HG02642 (cell line): ENCODE data around the gene C15orf40.

Experiments used
- ATAC-seq: cut with Tn5 transposase; IDR thresholded peaks from one replicate; pipeline ENCODE4 v1.9.1; 2021; ENCODE audit warnings: mild to moderate bottlenecking; ENCODE audit not compliant: unreplicated experiment, poor library complexity

C15orf40 gene

GRCh38 chr15:82995938-82996337, 15.5 kb downstream of the C15orf40 start:
- no peak for ATAC-seq

DNA sequence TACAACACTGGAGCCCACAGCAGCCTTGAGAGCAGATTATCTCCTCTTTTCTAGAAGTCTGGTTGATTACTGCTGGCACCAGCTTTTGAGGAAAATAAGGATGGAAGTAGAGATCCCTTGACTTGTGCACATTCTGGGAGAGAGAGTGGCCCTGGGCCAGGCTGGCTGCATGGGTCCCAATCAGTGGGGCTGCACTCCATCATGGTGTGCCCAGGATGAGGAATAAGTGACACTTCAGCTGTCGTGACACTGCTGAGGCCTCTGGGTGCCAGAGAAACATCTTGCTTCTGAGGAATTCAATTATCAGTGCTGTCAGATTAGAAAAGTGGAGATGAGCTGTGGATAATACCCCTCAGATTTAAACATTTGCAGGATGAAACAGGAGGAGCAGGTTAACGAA, 16.4 kb downstream of the C15orf40 start:
- ATAC-seq, result no peak

DNA sequence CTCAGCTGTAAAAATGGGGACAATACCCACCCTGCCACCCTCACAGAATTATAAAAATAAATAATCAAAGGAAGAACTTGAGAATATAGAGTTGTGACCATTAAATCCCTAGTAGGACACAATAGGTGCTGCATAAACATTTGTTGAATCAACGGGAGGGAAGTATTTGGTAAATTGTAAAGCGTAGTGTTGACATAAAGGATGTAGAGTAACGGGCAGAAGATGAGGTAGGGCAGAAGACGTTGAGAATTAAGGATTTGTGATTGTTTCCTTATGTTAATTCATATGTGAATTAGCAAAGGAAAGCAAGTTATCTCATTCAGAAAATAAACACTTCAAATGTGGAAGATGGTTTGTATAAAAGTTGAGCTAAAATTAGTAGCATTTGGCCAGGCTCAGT, 18.3 kb downstream of the C15orf40 start:
- no peak for ATAC-seq

DNA sequence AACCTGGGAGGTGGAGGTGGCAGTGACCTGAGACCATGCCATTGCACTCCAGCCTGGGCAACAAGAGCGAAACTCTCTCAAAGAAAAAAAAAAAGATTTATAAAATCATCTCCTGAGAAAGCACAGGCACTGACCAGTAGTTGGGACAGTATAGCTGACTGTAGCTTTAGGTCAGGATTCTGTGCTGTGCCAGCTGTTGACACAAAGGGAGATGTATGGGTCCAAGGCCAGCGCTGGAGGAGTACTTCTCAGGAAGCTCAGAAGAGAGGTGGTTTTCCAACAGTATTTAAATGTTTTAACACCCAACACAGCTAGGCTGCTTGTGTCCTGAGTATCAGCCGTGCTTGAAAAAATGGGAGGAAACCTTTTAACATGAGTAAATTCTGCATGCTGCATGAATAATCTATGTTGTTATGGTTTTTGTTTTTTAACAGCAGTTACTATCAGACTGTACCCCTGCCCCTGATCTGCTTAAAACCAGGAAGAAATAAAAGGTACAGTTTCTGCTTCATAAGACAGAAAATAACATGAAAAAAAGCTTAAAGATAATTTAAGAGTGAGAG, 18.9 kb downstream of the C15orf40 start:
- ATAC-seq, result no peak

- ATAC-seq, result no peak
Measured at GRCh38 chr15:82986442-82986780, 25.0 kb downstream of the C15orf40 start.

DNA sequence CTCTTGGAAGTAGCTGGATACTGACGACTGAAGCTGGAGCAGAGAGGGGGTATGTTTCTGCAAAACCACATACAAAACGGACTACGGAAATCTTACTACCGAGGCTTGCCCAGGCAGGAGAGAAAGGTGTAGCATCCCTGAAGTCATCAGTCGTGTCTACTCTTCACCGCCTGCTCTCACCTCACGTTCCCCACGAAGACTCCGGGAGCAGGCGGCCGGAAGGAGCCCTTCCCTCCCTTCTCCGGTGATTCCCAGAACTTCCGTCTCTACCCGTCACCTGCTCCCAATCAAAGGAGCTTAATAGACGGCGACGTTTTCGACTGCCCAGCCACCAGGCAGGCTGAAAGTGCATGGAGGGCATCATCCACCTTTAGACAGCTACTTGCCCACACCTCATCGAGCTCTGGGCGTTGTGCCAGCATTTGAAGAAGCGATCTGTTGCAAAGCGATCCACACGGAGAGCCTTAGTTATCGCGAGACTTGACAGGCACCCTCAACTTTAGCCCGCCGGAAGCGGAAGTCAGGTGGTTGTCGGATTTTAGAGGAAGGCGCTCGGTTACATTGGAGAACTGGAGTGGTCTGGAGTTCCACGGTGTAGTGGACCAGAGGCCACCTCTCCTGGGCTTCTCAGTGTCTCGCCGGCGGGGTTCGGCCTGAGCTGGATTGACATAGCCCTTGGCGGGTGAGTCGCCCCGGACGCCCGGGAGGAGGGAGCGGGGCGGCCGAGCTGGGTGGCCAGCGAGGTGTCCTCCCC, 25.6 kb downstream of the C15orf40 start, which contains the start of gene RAMAC:
Gene RAMAC (plus strand): TSS at position 523 of the 754 bp plus-strand sequence. CDS start 2,809 bp downstream, outside the sequence.
- ATAC-seq, result peak; percentile 93

DNA sequence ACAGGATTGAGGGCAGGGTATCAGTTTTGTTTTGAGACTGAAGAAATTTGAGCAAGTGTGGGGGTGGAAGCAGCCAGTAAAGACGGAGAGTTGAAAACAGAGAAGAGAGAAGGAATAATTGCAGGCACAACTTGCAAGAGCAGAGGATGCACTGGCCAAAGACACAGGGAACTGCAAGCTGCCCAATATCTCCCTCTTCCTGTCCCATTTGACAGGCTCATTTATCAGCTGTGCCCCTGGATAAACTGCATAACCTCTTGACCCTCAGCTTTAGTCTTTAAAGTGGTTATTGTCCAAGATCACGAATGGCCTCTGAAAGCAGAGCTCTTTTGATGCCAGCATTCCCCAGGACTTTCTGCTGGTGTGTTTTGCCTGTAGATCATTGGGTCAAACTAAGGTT, 30.5 kb downstream of the C15orf40 start:
- no peak for ATAC-seq

DNA sequence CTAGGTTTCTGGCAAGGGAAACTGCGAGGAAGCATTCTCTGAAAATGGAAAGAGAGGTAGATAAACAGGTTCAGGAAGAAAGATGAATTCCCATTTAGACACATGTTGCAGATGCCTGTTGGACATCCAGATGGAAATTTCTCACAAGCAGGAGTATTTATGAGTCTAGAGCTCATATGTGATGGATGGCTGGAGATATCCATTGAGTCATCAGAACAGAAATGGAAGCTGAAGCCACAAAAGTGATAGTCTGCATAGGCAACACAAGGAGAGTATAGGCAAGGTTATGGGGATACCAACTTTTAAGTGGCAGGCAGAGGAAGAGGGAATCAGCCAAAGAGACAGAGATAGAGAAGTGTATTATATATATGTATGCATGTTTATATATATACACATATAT, 31.7 kb downstream of the C15orf40 start:
- no peak for ATAC-seq

DNA sequence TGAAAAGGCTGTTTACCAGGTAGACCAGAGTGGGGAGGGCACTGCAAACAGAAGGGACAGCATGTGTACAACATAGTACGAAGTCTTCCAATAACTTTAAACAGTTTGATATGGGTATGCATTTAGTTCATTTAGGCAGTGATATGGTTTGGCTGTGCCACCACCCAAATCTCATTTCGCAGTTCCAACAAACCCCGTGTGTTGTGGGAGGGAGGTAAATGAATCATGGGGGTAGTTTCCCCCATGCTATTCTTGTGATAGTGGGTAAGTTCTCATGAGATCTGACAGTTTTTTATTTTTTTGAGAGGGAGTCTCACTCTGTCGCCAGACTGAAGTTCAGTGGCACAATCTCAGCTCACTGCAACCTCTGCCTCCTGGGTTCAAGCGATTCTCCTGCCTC, 33.0 kb downstream of the C15orf40 start:
- no peak for ATAC-seq

GRCh38 chr15:82977076-82977475, 34.4 kb downstream of the C15orf40 start:
- no peak for ATAC-seq

- no peak for ATAC-seq
Measured at GRCh38 chr15:82972990-82973389, 38.4 kb downstream of the C15orf40 start.

GRCh38 chr15:82971218-82971984, 40.0 kb downstream of the C15orf40 start:
- no peak for ATAC-seq

GRCh38 chr15:82970696-82971095, 40.7 kb downstream of the C15orf40 start:
- no peak for ATAC-seq

- no peak for ATAC-seq
Measured at GRCh38 chr15:82970078-82970686, 41.3 kb downstream of the C15orf40 start.

GRCh38 chr15:82969353-82969752, 42.1 kb downstream of the C15orf40 start:
- no peak for ATAC-seq

DNA sequence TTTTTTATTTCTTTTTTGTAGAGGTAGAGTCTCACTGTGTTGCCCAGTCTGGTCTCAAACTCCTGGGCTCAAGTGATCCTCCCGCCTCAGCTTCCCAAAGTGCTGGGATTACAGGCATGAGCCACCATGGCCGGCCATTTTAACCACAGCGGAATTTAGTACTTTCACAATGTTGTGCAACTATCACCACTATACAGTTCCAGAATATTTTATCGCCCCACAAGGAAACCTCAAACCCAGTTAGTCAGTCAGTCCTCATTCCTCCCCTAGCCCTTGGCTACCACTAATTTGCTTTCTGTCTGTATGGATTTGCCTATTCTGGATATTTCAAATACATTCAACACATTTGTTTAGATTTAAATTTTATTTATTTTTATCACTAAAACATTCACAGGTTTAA, 43.4 kb downstream of the C15orf40 start:
- ATAC-seq, result no peak

- ATAC-seq, result peak; percentile 75
Measured at GRCh38 chr15:82966671-82967071, 44.8 kb downstream of the C15orf40 start.

DNA sequence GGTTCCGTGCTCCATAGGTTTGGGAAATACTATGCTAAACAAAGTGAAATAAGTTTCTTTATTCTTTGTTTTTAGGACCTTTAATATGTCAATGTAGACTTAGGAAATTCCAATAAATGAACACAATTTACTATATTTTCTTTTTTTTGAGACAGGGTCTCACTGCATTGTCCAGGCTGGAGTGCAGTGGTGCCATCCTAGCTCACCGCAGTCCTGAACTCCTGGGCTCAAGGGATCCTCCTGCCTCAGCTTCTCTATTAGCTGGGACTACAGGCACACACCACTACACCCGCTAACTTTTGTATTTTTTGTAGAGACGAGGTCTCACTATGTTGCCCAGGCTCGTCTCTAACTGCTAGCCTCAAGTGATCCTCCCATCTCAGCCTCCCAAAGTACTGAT, 46.5 kb downstream of the C15orf40 start:
- no peak for ATAC-seq

- no peak for ATAC-seq
Measured at GRCh38 chr15:82963471-82964341, 47.7 kb downstream of the C15orf40 start.

- ATAC-seq, result no peak
Measured at GRCh38 chr15:82960766-82961165, 50.7 kb downstream of the C15orf40 start.
